IMR-90 (cell line): ENCODE data around the gene PLXDC2. TPM values are rescaled to one million over a fixed set of nuclear protein-coding genes. Genes with fewer than 3 reads are reported as not detected.

ENCODE experiments used
- ATAC-seq: fragments of 200-7000 bp; cut with Tn5 transposase; 2 replicates; pipeline ENCODE4 v1.9.1; 2020; ENCODE audit warnings: low read depth, mild to moderate bottlenecking, moderate library complexity
- BruUV-seq: library from RNA; stranded (reverse); fragments of 400-500 nt; replicated peaks from 2 replicates; lab custom pipeline; 2021; lab: Mats Ljungman, UMichigan
- CTCF ChIA-PET: fragments of 300-600 bp; formaldehyde crosslinking; extraction: SDS; loops from one replicate; lab custom pipeline; 2021; ENCODE audit warnings: antibody characterized with exemption; lab: Yijun Ruan, JAX
- POLR2A ChIA-PET: fragments of 300-600 bp; sonication (Branson Sonifier 250); formaldehyde crosslinking; loops from one replicate; lab custom pipeline; 2022; ENCODE audit warnings: antibody characterized with exemption; ENCODE audit not compliant: unreplicated experiment; lab: Charles Lee
- DNase-seq: peaks from one replicate; pipeline ENCODE4 v3.0.0; 2013
- H2AFZ ChIP-seq: replicated peaks from 2 replicates; pipeline ENCODE3; 2013; ENCODE audit warnings: low read length, mild to moderate bottlenecking; ENCODE audit not compliant: poor library complexity
- H2AK5ac ChIP-seq: 2 replicates; pipeline ENCODE4 v1.6.1; 2013; ENCODE audit warnings: low read depth, low read length, inconsistent platforms
- H2AK9ac ChIP-seq: replicated peaks from 2 replicates; pipeline ENCODE3; 2013; ENCODE audit warnings: mild to moderate bottlenecking, low read depth, low read length, moderate library complexity; ENCODE audit not compliant: poor library complexity
- H2BK120ac ChIP-seq: 2 replicates; pipeline ENCODE4 v1.6.1; 2013; ENCODE audit warnings: low read depth, low read length, inconsistent platforms
- H2BK15ac ChIP-seq: 3 replicates; pipeline ENCODE4 v1.6.1; 2013; ENCODE audit warnings: low read depth, low read length, inconsistent platforms
- H2BK20ac ChIP-seq: 2 replicates; pipeline ENCODE4 v1.6.1; 2013; ENCODE audit warnings: low read depth, mild to moderate bottlenecking, inconsistent platforms, low read length, moderate library complexity
- H2BK5ac ChIP-seq: 2 replicates; pipeline ENCODE4 v1.6.1; 2013; ENCODE audit warnings: mild to moderate bottlenecking, low read depth, low read length, inconsistent platforms; ENCODE audit not compliant: poor library complexity, severe bottlenecking
- H3K14ac ChIP-seq: replicated peaks from 2 replicates; pipeline ENCODE4 v1.6.1; 2013; ENCODE audit warnings: low read depth, low read length, inconsistent platforms
- H3K18ac ChIP-seq: 2 replicates; pipeline ENCODE4 v1.6.1; 2013; ENCODE audit warnings: low read depth, low read length, control low read depth
- H3K23ac ChIP-seq: 2 replicates; pipeline ENCODE4 v1.6.1; 2013; ENCODE audit warnings: low read depth, low read length, inconsistent platforms
- H3K27ac ChIP-seq: 2 replicates; pipeline ENCODE4 v1.5.1; 2013; ENCODE audit warnings: mild to moderate bottlenecking, control low read depth, low read length; ENCODE audit not compliant: insufficient read depth
- H3K27me3 ChIP-seq: 2 replicates; pipeline ENCODE4 v1.6.1; 2013; ENCODE audit warnings: low read length; ENCODE audit not compliant: control insufficient read depth, insufficient read depth
- H3K36me3 ChIP-seq: 2 replicates; pipeline ENCODE4 v1.6.1; 2013; ENCODE audit warnings: low read length, mixed read lengths; ENCODE audit not compliant: control insufficient read depth, insufficient read depth
- H3K4ac ChIP-seq: 2 replicates; pipeline ENCODE4 v1.6.1; 2013; ENCODE audit warnings: low read depth, low read length, inconsistent platforms
- H3K4me1 ChIP-seq: 2 replicates; pipeline ENCODE4 v1.6.1; 2013; ENCODE audit warnings: low read length, mixed read lengths; ENCODE audit not compliant: control insufficient read depth, insufficient read depth
- H3K4me2 ChIP-seq: 2 replicates; pipeline ENCODE4 v1.6.1; 2013; ENCODE audit warnings: low read depth, mild to moderate bottlenecking, control low read depth, low read length, moderate library complexity
- H3K4me3 ChIP-seq: 2 replicates; pipeline ENCODE4 v1.5.1; 2013; ENCODE audit warnings: low read depth, mild to moderate bottlenecking, control low read depth, low read length, moderate library complexity; ENCODE audit not compliant: insufficient read depth
- H3K56ac ChIP-seq: 2 replicates; pipeline ENCODE4 v1.6.1; 2013; ENCODE audit warnings: low read length, inconsistent platforms; ENCODE audit not compliant: insufficient read depth; ENCODE audit errors: extremely low read depth
- H3K79me1 ChIP-seq, 2 experiments: 2 replicates each; pipeline ENCODE4 v1.6.1; 2013; ENCODE audit warnings: low read length in 2 of 2, inconsistent platforms in 1 of 2, low read depth in 1 of 2
- H3K9ac ChIP-seq: 2 replicates; pipeline ENCODE4 v1.6.1; 2013; ENCODE audit warnings: low read depth, low read length, control low read depth
- H3K9me1 ChIP-seq: 2 replicates; pipeline ENCODE4 v1.6.1; 2013; ENCODE audit warnings: low read length, inconsistent platforms; ENCODE audit not compliant: insufficient read depth
- H3K9me3 ChIP-seq: 2 replicates; pipeline ENCODE4 v1.6.1; 2013; ENCODE audit warnings: low read length; ENCODE audit not compliant: control insufficient read depth, insufficient read depth
- H4K20me1 ChIP-seq: 2 replicates; pipeline ENCODE4 v1.6.1; 2013; ENCODE audit warnings: low read length, inconsistent platforms; ENCODE audit not compliant: insufficient read depth
- H4K5ac ChIP-seq: 2 replicates; pipeline ENCODE4 v1.6.1; 2013; ENCODE audit warnings: mild to moderate bottlenecking, low read depth, low read length, control low read depth
- H4K8ac ChIP-seq, 2 experiments: 2 replicates each; pipeline ENCODE4 v1.6.1; 2013; ENCODE audit warnings: low read depth in 2 of 2, low read length in 2 of 2, control low read depth in 1 of 2, inconsistent platforms in 1 of 2
- H4K91ac ChIP-seq: 2 replicates; pipeline ENCODE4 v1.6.1; 2013; ENCODE audit warnings: low read depth, low read length, inconsistent platforms; ENCODE audit not compliant: insufficient read depth
- BHLHE40 ChIP-seq: fragments of 150-350 bp; IDR thresholded peaks from 2 replicates; pipeline ENCODE4 v1.6.1; 2016; ENCODE audit warnings: mild to moderate bottlenecking, low read depth, low read length
- CEBPB ChIP-seq: IDR thresholded peaks from 2 replicates; pipeline ENCODE4 v1.6.1; 2012; ENCODE audit warnings: low read depth, low read length, improper control_type of control experiment
- FOS ChIP-seq: fragments of 150-350 bp; IDR thresholded peaks from 2 replicates; pipeline ENCODE4 v1.6.1; 2016; ENCODE audit warnings: low read depth, low read length
- MAFK ChIP-seq: IDR thresholded peaks from 2 replicates; pipeline ENCODE4 v1.6.1; 2012; ENCODE audit warnings: low read depth, low read length, improper control_type of control experiment
- MAZ ChIP-seq: IDR thresholded peaks from 2 replicates; pipeline ENCODE4 v1.6.1; 2012; ENCODE audit warnings: low read depth, mild to moderate bottlenecking, low read length, improper control_type of control experiment, moderate library complexity, borderline replicate concordance
- MXI1 ChIP-seq: IDR thresholded peaks from 2 replicates; pipeline ENCODE4 v1.6.1; 2012; ENCODE audit warnings: low read depth, mild to moderate bottlenecking, low read length, moderate library complexity, borderline replicate concordance
- NFE2L2 ChIP-seq: fragments of 150-350 bp; IDR thresholded peaks from 2 replicates; pipeline ENCODE4 v1.6.1; 2016; ENCODE audit warnings: low read depth, mild to moderate bottlenecking, low read length
- POLR2A ChIP-seq: IDR thresholded peaks from 2 replicates; pipeline ENCODE4 v1.6.1; 2012; ENCODE audit warnings: mild to moderate bottlenecking, low read depth, low read length
- RAD21 ChIP-seq: IDR thresholded peaks from 2 replicates; pipeline ENCODE4 v1.6.1; 2012; ENCODE audit warnings: low read length, improper control_type of control experiment
- RCOR1 ChIP-seq: IDR thresholded peaks from 2 replicates; pipeline ENCODE4 v1.6.1; 2012; ENCODE audit warnings: mild to moderate bottlenecking, low read length, improper control_type of control experiment; ENCODE audit not compliant: insufficient replicate concordance
- SMC3 ChIP-seq: fragments of 150-350 bp; IDR thresholded peaks from 2 replicates; pipeline ENCODE4 v1.6.1; 2016; ENCODE audit warnings: low read depth, mild to moderate bottlenecking, antibody characterized with exemption, low read length, moderate library complexity
- WGBS, 2 experiments: methylation state at CpG; one replicate each; pipeline versions ENCODE4 v1.1.5 to v1.1.7; 2013; ENCODE audit warnings: missing lambda C conversion rate in 2 of 2; ENCODE audit not compliant: insufficient read length in 1 of 2; ENCODE audit errors: extremely low coverage in 2 of 2; 5-methylcytosine and 5-hydroxymethylcytosine counted together
- dilution Hi-C: fragments of 300-500 bp; cut with HindIII; formaldehyde crosslinking; loops from one replicate; pipeline ENCODE4 v1.14.3; 2018; ENCODE audit warnings: low sequenced_read_pairs; ENCODE audit not compliant: unreplicated experiment
- in situ Hi-C: fragments of 300-500 bp; cut with MboI; formaldehyde crosslinking; loops from 3 replicates; pipeline ENCODE4 v1.14.3; 2019; ENCODE audit warnings: low sequenced_read_pairs, inconsistent platforms, mixed read lengths
- intact Hi-C: fragments of 100-400 bp; cut with micrococcal nuclease; formaldehyde crosslinking; loops from 2 replicates; pipeline ENCODE4 v1.10.0; 2022
- polyA plus RNA-seq, 3 experiments: library from polyadenylated mRNA; depleted of rRNA; stranded (reverse); fragments of >200 nt; gene quantifications; 2 replicates each; pipeline ENCODE4 v1.2.3, GENCODE V29; 2012; ENCODE audit warnings: low replicate concordance in 1 of 3
- total RNA-seq: library from RNA; depleted of rRNA; stranded (reverse); fragments of >200 nt; gene quantifications from 2 replicates; pipeline ENCODE4 v1.2.3, GENCODE V29; 2012
- TF ChIP-seq, protein P1 (sequence below): conservative IDR thresholded peaks from 2 replicates; pipeline ENCODE4 v1.5.1; 2012; ENCODE audit warnings: mild to moderate bottlenecking, low read depth, low read length, improper control_type of control experiment
- TF ChIP-seq, protein P2 (sequence below): fragments of 150-350 bp; IDR thresholded peaks from 2 replicates; pipeline ENCODE4 v1.6.1; 2016; ENCODE audit warnings: low read depth, mild to moderate bottlenecking, low read length, moderate library complexity, borderline replicate concordance
- TF ChIP-seq, protein P3 (sequence below): fragments of 150-350 bp; IDR thresholded peaks from 2 replicates; pipeline ENCODE4 v1.6.1; 2017; ENCODE audit warnings: mild to moderate bottlenecking, antibody characterized with exemption, low read length, low read depth

PLXDC2 gene
- total and polyA plus RNA-seq, 2 of the 4 experiments (the other 2 are of a cell fraction), result 3.2 to 6.1 TPM

- H2AFZ ChIP-seq, result no peak overlapping the region
- H3K9ac ChIP-seq, result no peak overlapping the region
- H3K18ac ChIP-seq, result no peak overlapping the region
- H3K56ac ChIP-seq, result no peak overlapping the region
- no peak for ATAC-seq
- TF ChIP-seq BHLHE40 (no peak), MAZ (no peak), RCOR1 (no peak), SMC3 (no peak), FOS (no peak), MAFK (no peak), NFE2L2 (no peak), CEBPB (no peak), RAD21 (no peak), POLR2A (no peak), MXI1 (no peak)
- TF ChIP-seq, protein P1, sequence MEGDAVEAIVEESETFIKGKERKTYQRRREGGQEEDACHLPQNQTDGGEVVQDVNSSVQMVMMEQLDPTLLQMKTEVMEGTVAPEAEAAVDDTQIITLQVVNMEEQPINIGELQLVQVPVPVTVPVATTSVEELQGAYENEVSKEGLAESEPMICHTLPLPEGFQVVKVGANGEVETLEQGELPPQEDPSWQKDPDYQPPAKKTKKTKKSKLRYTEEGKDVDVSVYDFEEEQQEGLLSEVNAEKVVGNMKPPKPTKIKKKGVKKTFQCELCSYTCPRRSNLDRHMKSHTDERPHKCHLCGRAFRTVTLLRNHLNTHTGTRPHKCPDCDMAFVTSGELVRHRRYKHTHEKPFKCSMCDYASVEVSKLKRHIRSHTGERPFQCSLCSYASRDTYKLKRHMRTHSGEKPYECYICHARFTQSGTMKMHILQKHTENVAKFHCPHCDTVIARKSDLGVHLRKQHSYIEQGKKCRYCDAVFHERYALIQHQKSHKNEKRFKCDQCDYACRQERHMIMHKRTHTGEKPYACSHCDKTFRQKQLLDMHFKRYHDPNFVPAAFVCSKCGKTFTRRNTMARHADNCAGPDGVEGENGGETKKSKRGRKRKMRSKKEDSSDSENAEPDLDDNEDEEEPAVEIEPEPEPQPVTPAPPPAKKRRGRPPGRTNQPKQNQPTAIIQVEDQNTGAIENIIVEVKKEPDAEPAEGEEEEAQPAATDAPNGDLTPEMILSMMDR, result no peak
- TF ChIP-seq, protein P2, sequence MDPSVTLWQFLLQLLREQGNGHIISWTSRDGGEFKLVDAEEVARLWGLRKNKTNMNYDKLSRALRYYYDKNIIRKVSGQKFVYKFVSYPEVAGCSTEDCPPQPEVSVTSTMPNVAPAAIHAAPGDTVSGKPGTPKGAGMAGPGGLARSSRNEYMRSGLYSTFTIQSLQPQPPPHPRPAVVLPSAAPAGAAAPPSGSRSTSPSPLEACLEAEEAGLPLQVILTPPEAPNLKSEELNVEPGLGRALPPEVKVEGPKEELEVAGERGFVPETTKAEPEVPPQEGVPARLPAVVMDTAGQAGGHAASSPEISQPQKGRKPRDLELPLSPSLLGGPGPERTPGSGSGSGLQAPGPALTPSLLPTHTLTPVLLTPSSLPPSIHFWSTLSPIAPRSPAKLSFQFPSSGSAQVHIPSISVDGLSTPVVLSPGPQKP, result no peak
- TF ChIP-seq, protein P3, sequence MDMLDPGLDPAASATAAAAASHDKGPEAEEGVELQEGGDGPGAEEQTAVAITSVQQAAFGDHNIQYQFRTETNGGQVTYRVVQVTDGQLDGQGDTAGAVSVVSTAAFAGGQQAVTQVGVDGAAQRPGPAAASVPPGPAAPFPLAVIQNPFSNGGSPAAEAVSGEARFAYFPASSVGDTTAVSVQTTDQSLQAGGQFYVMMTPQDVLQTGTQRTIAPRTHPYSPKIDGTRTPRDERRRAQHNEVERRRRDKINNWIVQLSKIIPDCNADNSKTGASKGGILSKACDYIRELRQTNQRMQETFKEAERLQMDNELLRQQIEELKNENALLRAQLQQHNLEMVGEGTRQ, result no peak
- H3K4ac ChIP-seq, result no peak overlapping the region
- no peak overlapping the region for H4K91ac ChIP-seq
- DNase-seq, result no peak
- no peak overlapping the region for H4K8ac ChIP-seq
- POLR2A ChIA-PET, result no interaction called here
- H3K27ac ChIP-seq, result no peak overlapping the region
- no peak overlapping the region for H3K23ac ChIP-seq
- H2BK15ac ChIP-seq, result no peak overlapping the region
- no peak overlapping the region for H2AK9ac ChIP-seq
- no peaks in the 10 kb centered on the region for H4K20me1 ChIP-seq
- no peak overlapping the region for H3K4me2 ChIP-seq
- intact Hi-C loops (no loop called here), dilution Hi-C loops (no loop called here), in situ Hi-C loops (no loop called here)
- no peak overlapping the region for H2AK5ac ChIP-seq
- no peaks in the 10 kb centered on the region for H3K9me3 ChIP-seq
- H3K36me3 ChIP-seq, result no peaks in the 10 kb centered on the region
- H2BK20ac ChIP-seq, result no peak overlapping the region
- no peak overlapping the region for H2BK5ac ChIP-seq
- BruUV-seq, result no TSS peak
- no peak overlapping the region for H3K4me3 ChIP-seq
- H3K14ac ChIP-seq, result no peak overlapping the region
- H3K79me1 ChIP-seq, result no peaks in the 10 kb centered on the region; a peak in 1 of 4 replicates
- no CpG with 5 or more reads among the region's 2 CpGs for WGBS, 2 experiments
- no peaks in the 10 kb centered on the region for H3K4me1 ChIP-seq
- no peak overlapping the region for H2BK120ac ChIP-seq
- no peak overlapping the region for H4K5ac ChIP-seq
- H3K9me1 ChIP-seq, result peaks cover 3% of the 10 kb centered on the region; the same call in 1 of the 2 replicates
- H3K27me3 ChIP-seq, result no peaks in the 10 kb centered on the region
- CTCF ChIA-PET, result no interaction called here
Observed at GRCh38 chr10:19936289-19936688, 120.1 kb downstream of the PLXDC2 start.
